T-helper 1 cell treated with Interleukin-12 subunit alpha and Interleukin-12 subunit beta and Interleukin-4 antibody, amounts not matched to agents 30 ng/mL and 1 ng/mL, for 36 hours (primary cell): Measurements from ENCODE around the gene WNK2. TPM values are rescaled to one million over a fixed set of nuclear protein-coding genes. Genes with fewer than 3 reads are reported as not detected.

ENCODE experiments used
- intact Hi-C: fragments of 100-400 bp; cut with micrococcal nuclease; formaldehyde crosslinking; loops from one replicate; pipeline ENCODE4 v1.15.1; 2024
- total RNA-seq: library from RNA; stranded (reverse); gene quantifications from 2 replicates; pipeline ENCODE4 v1.2.3, GENCODE V29; 2022

Gene WNK2
- total RNA-seq, 1 donor from 2014 or later = 0.22 TPM

- intact Hi-C loops = no loop called here
These were observed 107.8 kb downstream of the WNK2 start for GRCh38 chr9:93291536-93292287.

GRCh38 chr9:93292288-93292615 is 108.3 kb downstream of the WNK2 start:
- intact Hi-C loops = no loop called here

GRCh38 chr9:93292664-93293328 is 108.9 kb downstream of the WNK2 start:
- intact Hi-C loops = no loop called here

- intact Hi-C loops = no loop called here
These were observed 110.1 kb downstream of the WNK2 start for GRCh38 chr9:93294011-93294410.

- intact Hi-C loops = no loop called here
These were observed 111.1 kb downstream of the WNK2 start for GRCh38 chr9:93295031-93295430.

GRCh38 chr9:93295456-93296076 is 111.6 kb downstream of the WNK2 start:
- intact Hi-C loops = no loop called here

GRCh38 chr9:93296889-93297480 is 113.0 kb downstream of the WNK2 start:
- intact Hi-C loops = no loop called here

- intact Hi-C loops = no loop called here
These were observed 113.9 kb downstream of the WNK2 start for GRCh38 chr9:93297659-93298497.

GRCh38 chr9:93298498-93299417 is 114.8 kb downstream of the WNK2 start:
- intact Hi-C loops = no loop called here

- intact Hi-C loops = loop anchor here (5.0 kb wide), 1 partner anchor 297 kb away; no protein-coding TSS in a partner anchor
These were observed 115.7 kb downstream of the WNK2 start for GRCh38 chr9:93299418-93300174.

GRCh38 chr9:93300175-93300572 is 116.2 kb downstream of the WNK2 start:
- intact Hi-C loops = loop anchor here (5.0 kb wide), 1 partner anchor 298 kb away; no protein-coding TSS in a partner anchor

GRCh38 chr9:93300585-93301081 is 116.7 kb downstream of the WNK2 start:
- intact Hi-C loops = loop anchor here (5.0 kb wide), 1 partner anchor 298 kb away; no protein-coding TSS in a partner anchor

GRCh38 chr9:93301291-93301811 is 117.4 kb downstream of the WNK2 start:
- intact Hi-C loops = loop anchor here (5.0 kb wide), 1 partner anchor 299 kb away; no protein-coding TSS in a partner anchor

- intact Hi-C loops = loop anchor here (1.0 to 5.0 kb wide), 4 partner anchors 142 to 345 kb away; no protein-coding TSS in a partner anchor
These were observed 118.1 kb downstream of the WNK2 start for GRCh38 chr9:93301911-93302541.

GRCh38 chr9:93302586-93303257 is 118.8 kb downstream of the WNK2 start:
- intact Hi-C loops = loop anchor here (1.0 to 5.0 kb wide), 4 partner anchors 142 to 345 kb away; no protein-coding TSS in a partner anchor

GRCh38 chr9:93303258-93303771 is 119.4 kb downstream of the WNK2 start:
- intact Hi-C loops = loop anchor here (5.0 kb wide), 1 partner anchor 301 kb away; no protein-coding TSS in a partner anchor
